Keratinocyte (primary cell): ENCODE measurements around the gene TRIM6. TPM values are rescaled to one million over a fixed set of nuclear protein-coding genes. Genes with fewer than 3 reads are reported as not detected.

Experiments used
- DNase-seq: peaks from one replicate; pipeline ENCODE4 v3.0.0-alpha.2; 2011; ENCODE audit warnings: low read depth, missing footprints, low spot score
- FAIRE-seq: peaks from 2 replicates; lab custom pipeline; 2011; peaks lifted over from hg19 to GRCh38; lab: Jason Lieb, UNC
- H2AFZ ChIP-seq: 2 replicates; pipeline ENCODE4 v1.6.0; 2012; ENCODE audit warnings: low read length, control low read depth, inconsistent platforms; ENCODE audit not compliant: control insufficient read depth
- H3K27ac ChIP-seq: 2 replicates; pipeline ENCODE4 v1.5.1; 2011; ENCODE audit warnings: low read length; ENCODE audit not compliant: control insufficient read depth, insufficient read depth
- H3K27me3 ChIP-seq: 3 replicates; pipeline ENCODE4 v1.6.0; 2011; ENCODE audit warnings: low read length; ENCODE audit not compliant: control insufficient read depth, insufficient read depth; ENCODE audit errors: extremely low read depth
- H3K36me3 ChIP-seq, 2 experiments: 2 replicates in 1 of 2; 3 replicates in 1 of 2; pipeline ENCODE4 v1.5.1; 2011; ENCODE audit warnings: low read length in 2 of 2, mild to moderate bottlenecking in 1 of 2; ENCODE audit not compliant: control insufficient read depth in 2 of 2, insufficient read depth in 2 of 2; ENCODE audit errors: extremely low read depth in 1 of 2
- H3K4me1 ChIP-seq: 3 replicates; pipeline ENCODE4 v1.5.1; 2011; ENCODE audit warnings: low read length; ENCODE audit not compliant: control insufficient read depth, insufficient read depth; ENCODE audit errors: extremely low read depth
- H3K4me2 ChIP-seq: 3 replicates; pipeline ENCODE4 v1.6.0; 2011; ENCODE audit warnings: low read depth, low read length; ENCODE audit not compliant: control insufficient read depth, insufficient read depth; ENCODE audit errors: extremely low read depth
- H3K4me3 ChIP-seq, 3 experiments: fragments of 200-600 bp in 1 of 3; sonication (generic) in 1 of 3; 2 replicates in 2 of 3; 3 replicates in 1 of 3; pipeline ENCODE4 v1.5.1; 2011 to 2016; ENCODE audit warnings: low read length in 3 of 3, mild to moderate bottlenecking in 3 of 3, control low read depth in 2 of 3, inconsistent platforms in 1 of 3, low read depth in 1 of 3, mixed read lengths in 1 of 3, mixed run types in 1 of 3, moderate library complexity in 1 of 3; ENCODE audit not compliant: control insufficient read depth in 2 of 3, insufficient read depth in 2 of 3; ENCODE audit errors: extremely low read depth in 1 of 3
- H3K79me2 ChIP-seq: 2 replicates; pipeline ENCODE4 v1.6.0; 2012; ENCODE audit warnings: low read length; ENCODE audit not compliant: control insufficient read depth, insufficient read depth
- H3K9ac ChIP-seq: 3 replicates; pipeline ENCODE4 v1.6.0; 2011; ENCODE audit warnings: low read length; ENCODE audit not compliant: control insufficient read depth, insufficient read depth; ENCODE audit errors: extremely low read depth
- H3K9me1 ChIP-seq: 3 replicates; pipeline ENCODE4 v1.6.0; 2011; ENCODE audit warnings: low read length; ENCODE audit not compliant: control insufficient read depth, insufficient read depth; ENCODE audit errors: extremely low read depth
- H3K9me3 ChIP-seq: 2 replicates; pipeline ENCODE4 v1.5.1; 2012; ENCODE audit warnings: low read depth, low read length; ENCODE audit not compliant: control insufficient read depth
- H4K20me1 ChIP-seq: 3 replicates; pipeline ENCODE4 v1.6.0; 2011; ENCODE audit warnings: low read length; ENCODE audit not compliant: control insufficient read depth, insufficient read depth; ENCODE audit errors: extremely low read depth
- EZH2 ChIP-seq: IDR thresholded peaks from one replicate; pipeline ENCODE4 v1.6.1; 2012; ENCODE audit warnings: inconsistent platforms, mild to moderate bottlenecking, low read length, moderate library complexity
- dilution Hi-C: fragments of 300-500 bp; cut with MboI; formaldehyde crosslinking; loops from one replicate; pipeline ENCODE4 v1.7.0; 2020; ENCODE audit warnings: low sequenced_read_pairs; ENCODE audit not compliant: extremely low pct_ligation_motif_present
- polyA plus RNA-seq, 5 experiments: library from polyadenylated mRNA; depleted of rRNA in 3 of 5; stranded (reverse) in 3 of 5; stranded (forward) in 1 of 5; unstranded in 1 of 5; fragments of >200 nt; gene quantifications; 1 replicate in 1 of 5; 2 replicates in 3 of 5; 3 replicates in 1 of 5; pipeline versions ENCODE4 v1.2.1 to v1.2.3, GENCODE V29; 2011 to 2012; ENCODE audit warnings: missing spikeins in 2 of 5, low read depth in 1 of 5, low replicate concordance in 1 of 5
- TF ChIP-seq, protein P1 (sequence below), 3 experiments: IDR thresholded peaks in 1 of 3; conservative IDR thresholded peaks in 1 of 3; optimal IDR thresholded peaks in 1 of 3; 2 replicates in 2 of 3; 3 replicates in 1 of 3; pipeline versions ENCODE3 to v1.5.1; 2011; ENCODE audit warnings: low read length in 3 of 3, mild to moderate bottlenecking in 3 of 3, moderate library complexity in 2 of 3, control low read depth in 1 of 3, inconsistent platforms in 1 of 3; ENCODE audit not compliant: insufficient read depth in 2 of 3; ENCODE audit errors: extremely low read depth in 1 of 3

Gene TRIM6
- polyA plus RNA-seq, 1 donor (not counting 4 experiments of a cell fraction or from before 2014, with no cell fraction given): 5.2 TPM

DNA sequence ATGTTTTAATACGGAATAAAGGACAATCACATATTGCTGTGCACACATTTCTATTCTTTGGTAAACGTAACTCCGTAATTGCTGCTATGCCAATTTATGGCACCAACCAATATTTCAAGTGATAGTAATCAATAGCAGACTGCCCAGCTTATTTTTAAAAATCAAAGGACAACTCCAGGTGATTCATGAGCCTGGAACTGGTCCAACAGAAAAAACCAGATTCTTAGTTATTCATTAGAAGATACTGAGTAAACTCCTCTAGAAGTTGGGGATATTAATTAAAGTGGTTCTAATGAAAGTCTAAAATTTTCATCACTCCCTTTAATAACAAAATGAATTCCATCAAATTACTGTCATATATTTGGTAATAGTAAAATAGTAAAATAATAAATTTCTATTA, 38.7 kb upstream of the TRIM6 start:
- H3K27ac ChIP-seq: no peak overlapping the region
- H3K4me2 ChIP-seq: no peak overlapping the region
- H4K20me1 ChIP-seq: no peaks in the 10 kb centered on the region
- no peaks in the 10 kb centered on the region for H3K36me3 ChIP-seq
- H3K4me1 ChIP-seq: no peaks in the 10 kb centered on the region
- no peak overlapping the region for H3K9ac ChIP-seq
- no peak for TF ChIP-seq EZH2
- TF ChIP-seq, protein P1, sequence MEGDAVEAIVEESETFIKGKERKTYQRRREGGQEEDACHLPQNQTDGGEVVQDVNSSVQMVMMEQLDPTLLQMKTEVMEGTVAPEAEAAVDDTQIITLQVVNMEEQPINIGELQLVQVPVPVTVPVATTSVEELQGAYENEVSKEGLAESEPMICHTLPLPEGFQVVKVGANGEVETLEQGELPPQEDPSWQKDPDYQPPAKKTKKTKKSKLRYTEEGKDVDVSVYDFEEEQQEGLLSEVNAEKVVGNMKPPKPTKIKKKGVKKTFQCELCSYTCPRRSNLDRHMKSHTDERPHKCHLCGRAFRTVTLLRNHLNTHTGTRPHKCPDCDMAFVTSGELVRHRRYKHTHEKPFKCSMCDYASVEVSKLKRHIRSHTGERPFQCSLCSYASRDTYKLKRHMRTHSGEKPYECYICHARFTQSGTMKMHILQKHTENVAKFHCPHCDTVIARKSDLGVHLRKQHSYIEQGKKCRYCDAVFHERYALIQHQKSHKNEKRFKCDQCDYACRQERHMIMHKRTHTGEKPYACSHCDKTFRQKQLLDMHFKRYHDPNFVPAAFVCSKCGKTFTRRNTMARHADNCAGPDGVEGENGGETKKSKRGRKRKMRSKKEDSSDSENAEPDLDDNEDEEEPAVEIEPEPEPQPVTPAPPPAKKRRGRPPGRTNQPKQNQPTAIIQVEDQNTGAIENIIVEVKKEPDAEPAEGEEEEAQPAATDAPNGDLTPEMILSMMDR (optimal IDR thresholded peaks at IDR 0.05 in 1 of 3, IDR thresholded peaks at IDR 0.05 in 1 of 3, conservative IDR thresholded peaks at IDR 0.05 in 1 of 3; ENCODE audit: extremely low read depth in 1 of 3, insufficient read depth in 2 of 3, low read length in 3 of 3): no peak
- DNase-seq (no peak), FAIRE-seq (no peak)
- no peaks in the 10 kb centered on the region for H3K79me2 ChIP-seq
- no peaks in the 10 kb centered on the region for H3K9me3 ChIP-seq
- H2AFZ ChIP-seq: no peak overlapping the region
- dilution Hi-C loops: no loop called here
- H3K27me3 ChIP-seq: no peaks in the 10 kb centered on the region
- no peak overlapping the region for H3K4me3 ChIP-seq
- no peaks in the 10 kb centered on the region for H3K9me1 ChIP-seq

DNA sequence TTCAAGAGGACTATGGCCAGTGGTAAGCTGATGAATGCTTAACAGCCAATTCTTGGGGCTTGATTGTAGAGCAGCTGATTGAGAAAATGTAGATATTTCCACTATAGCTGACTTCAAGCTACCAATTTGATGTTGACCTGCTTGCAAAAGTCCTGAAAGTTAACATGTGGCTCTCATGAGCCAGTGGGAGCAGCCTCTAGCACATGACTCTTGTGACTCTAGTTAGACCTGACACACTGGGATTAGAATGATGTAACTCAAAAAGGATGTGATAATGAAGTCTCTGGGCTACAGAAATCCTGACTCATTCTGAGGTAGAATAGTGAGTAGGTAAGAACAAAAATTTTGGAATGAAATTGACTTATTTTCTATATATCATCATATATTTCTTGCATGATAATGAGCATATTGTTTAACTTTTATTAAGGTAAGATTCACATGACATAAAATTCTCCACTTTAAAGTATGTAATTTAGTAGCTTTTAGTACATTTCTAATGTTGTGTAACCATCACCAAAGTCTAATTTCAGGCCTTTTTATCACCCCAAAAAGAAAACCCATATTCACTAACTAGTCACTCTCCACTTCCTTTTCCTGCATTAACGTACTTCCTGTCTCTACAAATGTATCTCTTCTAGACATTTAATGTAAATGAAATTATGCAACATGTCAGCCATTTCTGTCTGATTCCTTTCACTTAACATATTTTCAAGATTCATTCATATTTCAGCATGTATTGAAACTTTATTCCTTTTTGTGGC, 32.0 kb upstream of the TRIM6 start:
- dilution Hi-C loops: no loop called here
- peak; percentile 5 for FAIRE-seq
- TF ChIP-seq, protein P1 (optimal IDR thresholded peaks at IDR 0.05 in 1 of 3, IDR thresholded peaks at IDR 0.05 in 1 of 3, conservative IDR thresholded peaks at IDR 0.05 in 1 of 3; ENCODE audit: extremely low read depth in 1 of 3, insufficient read depth in 2 of 3, low read length in 3 of 3): no peak
- no peak for TF ChIP-seq EZH2

More for the DNA sequence above, 32.0 kb upstream of the TRIM6 start:
- Histone ChIP-seq H3K9ac (no peak overlapping the region), H2AFZ (peak overlapping the region; percentile 23), H3K79me2 (no peaks in the 10 kb centered on the region), H3K9me1 (no peaks in the 10 kb centered on the region), H3K4me2 (no peak overlapping the region), H3K4me3 (no peak overlapping the region), H4K20me1 (no peaks in the 10 kb centered on the region), H3K36me3 (no peaks in the 10 kb centered on the region), H3K9me3 (no peaks in the 10 kb centered on the region), H3K27ac (no peak overlapping the region), H3K4me1 (no peaks in the 10 kb centered on the region), H3K27me3 (no peaks in the 10 kb centered on the region)
- peak; percentile 13 for DNase-seq
